ENCODE data around the gene OR9G1.

DNA sequence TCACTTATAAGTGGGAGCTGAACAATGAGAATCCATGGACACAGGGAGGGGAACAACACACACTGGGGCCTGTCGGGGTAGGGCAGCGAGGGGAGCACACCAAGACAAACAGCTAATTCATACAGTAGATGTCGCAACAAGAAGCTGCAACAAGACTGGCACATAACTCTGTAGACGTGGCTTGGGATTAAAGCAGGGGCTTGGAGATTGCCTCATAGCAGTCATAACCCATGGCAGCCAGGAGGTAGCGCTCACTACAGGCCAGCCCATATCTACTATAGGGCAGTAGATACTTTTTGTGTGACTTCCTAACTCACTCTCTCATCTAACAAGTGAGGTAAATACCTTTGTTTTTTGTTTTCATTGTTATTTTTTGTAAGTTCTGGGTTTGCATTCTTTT, 51.3 kb downstream of the OR9G1 start:
- TF ChIP-seq, protein P1, sequence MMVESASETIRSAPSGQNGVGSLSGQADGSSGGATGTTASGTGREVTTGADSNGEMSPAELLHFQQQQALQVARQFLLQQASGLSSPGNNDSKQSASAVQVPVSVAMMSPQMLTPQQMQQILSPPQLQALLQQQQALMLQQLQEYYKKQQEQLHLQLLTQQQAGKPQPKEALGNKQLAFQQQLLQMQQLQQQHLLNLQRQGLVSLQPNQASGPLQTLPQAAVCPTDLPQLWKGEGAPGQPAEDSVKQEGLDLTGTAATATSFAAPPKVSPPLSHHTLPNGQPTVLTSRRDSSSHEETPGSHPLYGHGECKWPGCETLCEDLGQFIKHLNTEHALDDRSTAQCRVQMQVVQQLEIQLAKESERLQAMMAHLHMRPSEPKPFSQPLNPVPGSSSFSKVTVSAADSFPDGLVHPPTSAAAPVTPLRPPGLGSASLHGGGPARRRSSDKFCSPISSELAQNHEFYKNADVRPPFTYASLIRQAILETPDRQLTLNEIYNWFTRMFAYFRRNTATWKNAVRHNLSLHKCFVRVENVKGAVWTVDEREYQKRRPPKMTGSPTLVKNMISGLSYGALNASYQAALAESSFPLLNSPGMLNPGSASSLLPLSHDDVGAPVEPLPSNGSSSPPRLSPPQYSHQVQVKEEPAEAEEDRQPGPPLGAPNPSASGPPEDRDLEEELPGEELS (CRISPR knock-in tag; IDR thresholded peaks at IDR 0.05; ENCODE audit: borderline replicate concordance), result no peak
- TF ChIP-seq, protein P2, sequence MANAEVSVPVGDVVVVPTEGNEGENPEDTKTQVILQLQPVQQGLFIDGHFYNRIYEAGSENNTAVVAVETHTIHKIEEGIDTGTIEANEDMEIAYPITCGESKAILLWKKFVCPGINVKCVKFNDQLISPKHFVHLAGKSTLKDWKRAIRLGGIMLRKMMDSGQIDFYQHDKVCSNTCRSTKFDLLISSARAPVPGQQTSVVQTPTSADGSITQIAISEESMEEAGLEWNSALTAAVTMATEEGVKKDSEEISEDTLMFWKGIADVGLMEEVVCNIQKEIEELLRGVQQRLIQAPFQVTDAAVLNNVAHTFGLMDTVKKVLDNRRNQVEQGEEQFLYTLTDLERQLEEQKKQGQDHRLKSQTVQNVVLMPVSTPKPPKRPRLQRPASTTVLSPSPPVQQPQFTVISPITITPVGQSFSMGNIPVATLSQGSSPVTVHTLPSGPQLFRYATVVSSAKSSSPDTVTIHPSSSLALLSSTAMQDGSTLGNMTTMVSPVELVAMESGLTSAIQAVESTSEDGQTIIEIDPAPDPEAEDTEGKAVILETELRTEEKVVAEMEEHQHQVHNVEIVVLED (CRISPR knock-in tag; IDR thresholded peaks at IDR 0.05), result no peak
- TF ChIP-seq ZNF311 (CRISPR knock-in tag; IDR thresholded peaks at IDR 0.05), result no peak
- no peak for TF ChIP-seq PHTF2 (CRISPR knock-in tag; IDR thresholded peaks at IDR 0.05)
- TF ChIP-seq TAF1 (IDR thresholded peaks at IDR 0.05; ENCODE audit: control insufficient read depth, extremely low read depth, insufficient read depth, low read length, severe bottlenecking), result no peak
- TF ChIP-seq NFATC3 (IDR thresholded peaks at IDR 0.05), result no peak
- TF ChIP-seq NCOA4 (IDR thresholded peaks at IDR 0.05; ENCODE audit: partially characterized antibody), result no peak
- TF ChIP-seq ETV1 (tag; conservative IDR thresholded peaks at IDR 0.05; ENCODE audit: low read depth), result no peak
- TF ChIP-seq RFX5 (IDR thresholded peaks at IDR 0.05; ENCODE audit: low read depth, low read length), result no peak
- TF ChIP-seq, protein P3, sequence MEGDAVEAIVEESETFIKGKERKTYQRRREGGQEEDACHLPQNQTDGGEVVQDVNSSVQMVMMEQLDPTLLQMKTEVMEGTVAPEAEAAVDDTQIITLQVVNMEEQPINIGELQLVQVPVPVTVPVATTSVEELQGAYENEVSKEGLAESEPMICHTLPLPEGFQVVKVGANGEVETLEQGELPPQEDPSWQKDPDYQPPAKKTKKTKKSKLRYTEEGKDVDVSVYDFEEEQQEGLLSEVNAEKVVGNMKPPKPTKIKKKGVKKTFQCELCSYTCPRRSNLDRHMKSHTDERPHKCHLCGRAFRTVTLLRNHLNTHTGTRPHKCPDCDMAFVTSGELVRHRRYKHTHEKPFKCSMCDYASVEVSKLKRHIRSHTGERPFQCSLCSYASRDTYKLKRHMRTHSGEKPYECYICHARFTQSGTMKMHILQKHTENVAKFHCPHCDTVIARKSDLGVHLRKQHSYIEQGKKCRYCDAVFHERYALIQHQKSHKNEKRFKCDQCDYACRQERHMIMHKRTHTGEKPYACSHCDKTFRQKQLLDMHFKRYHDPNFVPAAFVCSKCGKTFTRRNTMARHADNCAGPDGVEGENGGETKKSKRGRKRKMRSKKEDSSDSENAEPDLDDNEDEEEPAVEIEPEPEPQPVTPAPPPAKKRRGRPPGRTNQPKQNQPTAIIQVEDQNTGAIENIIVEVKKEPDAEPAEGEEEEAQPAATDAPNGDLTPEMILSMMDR (IDR thresholded peaks at IDR 0.05 in 2 of 3, conservative IDR thresholded peaks at IDR 0.05 in 1 of 3; ENCODE audit: insufficient read depth in 2 of 3, low read depth in 1 of 3, low read length in 3 of 3), result no peak
- no peak for TF ChIP-seq ETV6 (IDR thresholded peaks at IDR 0.05; ENCODE audit: borderline replicate concordance in 1 of 2, low read depth in 2 of 2, low read length in 1 of 2)
- TF ChIP-seq ETV6 (CRISPR knock-in tag; IDR thresholded peaks at IDR 0.05; ENCODE audit: borderline replicate concordance), result no peak
- no peak for TF ChIP-seq U2AF1 (optimal IDR thresholded peaks at IDR 0.05; ENCODE audit: low read depth, low read length)

All from K562 (cell line).